ENCODE results near the gene HEY2. TPM values are rescaled to one million over a fixed set of nuclear protein-coding genes. Genes with fewer than 3 reads are reported as not detected.

The HEY2 gene
- total and polyA plus RNA-seq, 2 of the 8 experiments (the other 6 are each of a cell fraction or from before 2014, with no cell fraction given), result 9.1 to 16.2 TPM

GRCh38 chr6:125806813-125807212, 57.4 kb downstream of the HEY2 start:
- Histone ChIP-seq H3K4me3 (ENCODE audit: extremely low read depth in 1 of 4, insufficient read depth in 2 of 4, low read depth in 3 of 4, low read length in 4 of 4) (no peak overlapping the region), H3K9me3 (ENCODE audit: insufficient read depth in 2 of 2, low read depth in 1 of 2, low read length in 1 of 2) (no peaks in the 10 kb centered on the region), H3K27me3 (replicated peaks in 1 of 4; ENCODE audit: control insufficient read depth in 3 of 4, extremely low read depth in 1 of 4, insufficient read depth in 3 of 4, low read length in 3 of 4) (no peaks in the 10 kb centered on the region), H3K56ac (replicated peaks; ENCODE audit: insufficient read length, low read depth, low read length) (no peak overlapping the region), H4K20me1 (replicated peaks in 1 of 2; ENCODE audit: control insufficient read depth in 1 of 2, insufficient read depth in 2 of 2, low read length in 2 of 2) (no peaks in the 10 kb centered on the region), H2BK15ac (ENCODE audit: low read length) (no peak overlapping the region), H3K4me2 (ENCODE audit: insufficient read depth in 1 of 2, low read depth in 2 of 2, low read length in 2 of 2) (no peak overlapping the region), H3K79me1 (ENCODE audit: low read depth, low read length) (peaks cover 3% of the 10 kb centered on the region; the same call in 1 of the 2 replicates), H3K23me2 (ENCODE audit: low read depth, low read length) (no peaks in the 10 kb centered on the region), H4K91ac (replicated peaks; ENCODE audit: insufficient read length, low read length) (no peak overlapping the region), H3K36me3 (ENCODE audit: control insufficient read depth in 2 of 4, insufficient read depth in 4 of 4, low read length in 3 of 4) (no peaks in the 10 kb centered on the region), H4K5ac (ENCODE audit: insufficient read length, low read depth, low read length) (no peak overlapping the region), H3K9ac (replicated peaks in 1 of 4; ENCODE audit: extremely low read depth in 1 of 4, low read depth in 3 of 4, low read length in 3 of 4) (no peak overlapping the region), H4K8ac (ENCODE audit: extremely low read depth, insufficient read depth, low read length) (no peak overlapping the region), H2AFZ (ENCODE audit: low read length) (no peak overlapping the region), H2BK20ac (ENCODE audit: low read length) (no peak overlapping the region), H2AK5ac (ENCODE audit: low read depth, low read length) (no peak overlapping the region), H3K27ac (ENCODE audit: low read depth, low read length) (no peak overlapping the region), H3K4me1 (replicated peaks in 1 of 4; ENCODE audit: control insufficient read depth in 3 of 4, insufficient read depth in 4 of 4, low read length in 3 of 4) (no peaks in the 10 kb centered on the region), H2BK5ac (ENCODE audit: low read depth, low read length) (no peak overlapping the region), H3K18ac (ENCODE audit: extremely low read depth, low read length) (no peak overlapping the region), H3K79me2 (ENCODE audit: control insufficient read depth in 1 of 2, insufficient read depth in 2 of 2, low read length in 2 of 2) (0 out of 4 replicates have a peak, but pooled peaks cover 0 to 2% of the 10 kb centered on the region in 2 experiments), H2BK120ac (replicated peaks; ENCODE audit: low read depth, low read length) (no peak overlapping the region), H3K4ac (replicated peaks; ENCODE audit: insufficient read length, low read depth, low read length) (no peak overlapping the region), H3K23ac (ENCODE audit: insufficient read length) (no peak overlapping the region), H2BK12ac (ENCODE audit: low read depth, low read length) (no peak overlapping the region), H3K14ac (ENCODE audit: insufficient read length) (no peak overlapping the region)
- FAIRE-seq (no peak), DNase-seq (ENCODE audit: low read depth in 1 of 2, low spot score in 2 of 2) (no peak)
- 79% methylated on average over 4 of the region's 4 CpGs; no CpG with 5 or more reads in 1 of the 2 experiments for WGBS, 2 experiments (ENCODE audit: extremely low coverage in 1 of 2, insufficient coverage in 1 of 2, insufficient read length in 1 of 2, insufficient replicate concordance in 2 of 2, low coverage in 1 of 2, low lambda C conversion rate in 2 of 2, missing lambda C conversion rate in 1 of 2)
- POLR2A ChIA-PET (ENCODE audit: partially characterized antibody), result no interaction called here
- TF ChIP-seq RBBP5 (IDR thresholded peaks at IDR 0.05; ENCODE audit: borderline replicate concordance, low read depth, low read length), result no peak
- TF ChIP-seq CREB1 (IDR thresholded peaks at IDR 0.05), result no peak
- CTCF ChIA-PET (ENCODE audit: partially characterized antibody), result interaction anchor here (4.5 kb wide), 1 partner anchor 15 kb away, joined by 18 read pairs; the partner anchor contains the start of gene NCOA7

Measured in H1 (cell line).